Measurements from ENCODE around the gene MALT1.

DNA sequence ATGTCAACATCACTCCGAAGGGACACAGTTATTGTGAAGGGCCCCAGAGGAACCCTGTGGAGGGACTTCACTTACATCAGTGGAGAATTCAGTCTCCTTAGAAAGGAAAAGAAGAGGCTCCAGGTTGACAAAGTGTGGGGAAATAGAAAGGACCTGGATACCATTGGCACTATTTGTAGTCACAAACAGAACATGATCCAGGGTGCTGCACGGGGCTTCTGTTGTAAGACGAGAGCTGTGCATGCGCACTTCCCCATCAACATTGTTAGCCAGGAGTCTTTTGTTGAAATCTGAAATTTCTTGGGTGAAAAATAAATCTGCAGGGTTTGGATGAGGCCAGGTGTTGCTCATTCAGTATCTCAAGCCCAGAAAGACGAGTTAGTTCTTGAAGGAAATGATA is 40.0 kb upstream of the MALT1 start:
- TF ChIP-seq, protein P1, sequence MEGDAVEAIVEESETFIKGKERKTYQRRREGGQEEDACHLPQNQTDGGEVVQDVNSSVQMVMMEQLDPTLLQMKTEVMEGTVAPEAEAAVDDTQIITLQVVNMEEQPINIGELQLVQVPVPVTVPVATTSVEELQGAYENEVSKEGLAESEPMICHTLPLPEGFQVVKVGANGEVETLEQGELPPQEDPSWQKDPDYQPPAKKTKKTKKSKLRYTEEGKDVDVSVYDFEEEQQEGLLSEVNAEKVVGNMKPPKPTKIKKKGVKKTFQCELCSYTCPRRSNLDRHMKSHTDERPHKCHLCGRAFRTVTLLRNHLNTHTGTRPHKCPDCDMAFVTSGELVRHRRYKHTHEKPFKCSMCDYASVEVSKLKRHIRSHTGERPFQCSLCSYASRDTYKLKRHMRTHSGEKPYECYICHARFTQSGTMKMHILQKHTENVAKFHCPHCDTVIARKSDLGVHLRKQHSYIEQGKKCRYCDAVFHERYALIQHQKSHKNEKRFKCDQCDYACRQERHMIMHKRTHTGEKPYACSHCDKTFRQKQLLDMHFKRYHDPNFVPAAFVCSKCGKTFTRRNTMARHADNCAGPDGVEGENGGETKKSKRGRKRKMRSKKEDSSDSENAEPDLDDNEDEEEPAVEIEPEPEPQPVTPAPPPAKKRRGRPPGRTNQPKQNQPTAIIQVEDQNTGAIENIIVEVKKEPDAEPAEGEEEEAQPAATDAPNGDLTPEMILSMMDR (conservative IDR thresholded peaks at IDR 0.05; ENCODE audit: low read length) = no peak
- TF ChIP-seq EZH2phosphoT487 (IDR thresholded peaks at IDR 0.05; ENCODE audit: borderline replicate concordance, low read depth, low read length) = no peak

Measured in OCI-LY7 (cell line).